Hindlimb muscle (tissue), 1 donor: ENCODE data around the gene CSMD2. TPM values are rescaled to one million over a fixed set of nuclear protein-coding genes. Genes with fewer than 3 reads are reported as not detected.
A peak's percentile ranks its signal among the peaks of the same experiment; 100 is the strongest.
"Not testable (repeated sequence)": the region's sequence is repeated elsewhere in the genome, so short reads cannot be mapped to it uniquely, and the experiment has no call there.

ENCODE experiments used
- DNase-seq: peaks from one replicate; pipeline ENCODE4 v3.0.0-alpha.2; 2013
- polyA plus RNA-seq: library from polyadenylated mRNA; unstranded; fragments of 120-200 nt; gene quantifications from one replicate; pipeline ENCODE4 v1.2.1, GENCODE V29; 2013; ENCODE audit not compliant: insufficient read length

Gene CSMD2
- polyA plus RNA-seq, 1 donor, result 0.46 TPM

DNA sequence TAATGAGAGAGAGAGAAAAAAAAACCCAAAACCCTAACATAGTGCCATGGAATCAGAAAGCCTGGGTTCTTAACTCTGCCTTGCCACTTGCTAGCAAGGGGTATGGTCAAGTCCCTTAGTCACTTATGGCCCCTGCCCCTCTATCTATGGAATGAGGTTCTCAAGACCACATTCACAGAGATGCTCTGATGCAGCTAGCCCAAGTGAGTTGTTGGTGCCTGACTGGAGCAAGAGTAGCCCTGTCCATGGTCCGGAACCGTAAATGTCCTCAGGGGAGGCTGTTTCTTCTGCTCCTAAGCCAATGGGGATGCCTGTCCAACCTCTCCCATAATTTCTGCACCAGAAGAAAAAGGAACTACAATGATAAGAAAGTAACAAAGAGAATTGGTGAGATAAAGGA lies 56.8 kb downstream of the CSMD2 start:
- DNase-seq, result no peak

- no peak for DNase-seq
Observed at GRCh38 chr1:34101151-34101550, 63.9 kb downstream of the CSMD2 start.

- no peak for DNase-seq
Observed at GRCh38 chr1:34100332-34100731, 64.7 kb downstream of the CSMD2 start.

DNA sequence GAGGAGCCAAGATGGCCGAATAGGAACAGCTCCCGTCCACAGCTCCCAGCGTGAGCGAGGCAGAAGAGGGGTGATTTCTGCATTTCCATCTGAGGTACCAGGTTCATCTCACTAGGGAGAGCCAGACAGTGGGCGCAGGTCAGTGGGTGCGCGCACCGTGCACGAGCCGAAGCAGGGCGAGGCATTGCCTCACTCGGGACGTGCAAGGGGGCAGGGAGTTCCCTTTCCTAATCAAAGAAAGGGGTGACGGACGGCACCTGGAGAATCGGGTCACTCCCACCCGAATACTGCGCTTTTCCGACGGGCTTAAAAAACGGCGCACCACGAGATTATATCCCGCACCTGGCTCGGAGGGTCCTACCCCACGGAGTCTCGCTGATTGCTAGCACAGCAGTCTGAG lies 72.6 kb downstream of the CSMD2 start:
- DNase-seq, result not testable (repeated sequence)

DNA sequence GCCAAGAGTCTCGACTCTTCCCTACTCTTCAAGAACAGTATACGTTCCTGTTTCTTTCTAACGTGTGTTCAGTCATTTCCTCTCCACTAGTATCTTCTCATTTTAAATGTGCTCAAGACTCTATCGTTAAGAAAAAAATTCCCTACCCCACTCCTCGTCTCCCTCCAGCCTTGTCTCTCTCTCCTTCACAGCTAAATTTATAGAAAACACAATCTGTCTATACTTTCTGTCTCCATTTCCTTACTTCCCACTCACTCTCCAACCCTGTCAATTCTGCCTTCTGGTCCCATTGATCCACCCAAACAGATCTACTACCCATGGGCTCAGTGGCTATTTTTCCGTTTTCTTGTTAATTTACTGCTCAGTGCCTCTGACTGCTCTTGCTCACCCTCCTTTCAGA lies 75.3 kb downstream of the CSMD2 start:
- DNase-seq, result no peak

- no peak for DNase-seq
Observed at GRCh38 chr1:34087986-34088385, 77.0 kb downstream of the CSMD2 start.

DNA sequence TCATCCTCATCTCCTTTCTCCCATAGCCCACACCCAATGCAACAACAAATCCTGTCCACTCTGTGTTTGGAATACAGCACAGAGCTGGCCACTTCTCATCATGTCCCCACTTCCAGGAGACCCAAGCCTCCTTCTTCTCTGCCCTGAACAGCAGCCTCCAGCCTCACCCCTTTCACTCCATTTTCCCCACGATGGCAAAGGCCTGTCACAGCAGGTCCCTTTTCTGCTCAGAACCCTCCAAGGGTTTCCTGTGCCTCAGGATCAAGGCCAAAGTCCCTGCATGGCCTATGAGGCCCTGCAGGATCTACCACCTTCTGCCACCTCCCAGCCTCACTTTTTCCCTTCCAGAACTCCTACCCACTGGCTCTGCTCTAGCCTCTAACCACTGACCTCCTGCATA lies 78.5 kb downstream of the CSMD2 start:
- DNase-seq, result no peak

- no peak for DNase-seq
Observed at GRCh38 chr1:34083974-34084373, 81.1 kb downstream of the CSMD2 start.

DNA sequence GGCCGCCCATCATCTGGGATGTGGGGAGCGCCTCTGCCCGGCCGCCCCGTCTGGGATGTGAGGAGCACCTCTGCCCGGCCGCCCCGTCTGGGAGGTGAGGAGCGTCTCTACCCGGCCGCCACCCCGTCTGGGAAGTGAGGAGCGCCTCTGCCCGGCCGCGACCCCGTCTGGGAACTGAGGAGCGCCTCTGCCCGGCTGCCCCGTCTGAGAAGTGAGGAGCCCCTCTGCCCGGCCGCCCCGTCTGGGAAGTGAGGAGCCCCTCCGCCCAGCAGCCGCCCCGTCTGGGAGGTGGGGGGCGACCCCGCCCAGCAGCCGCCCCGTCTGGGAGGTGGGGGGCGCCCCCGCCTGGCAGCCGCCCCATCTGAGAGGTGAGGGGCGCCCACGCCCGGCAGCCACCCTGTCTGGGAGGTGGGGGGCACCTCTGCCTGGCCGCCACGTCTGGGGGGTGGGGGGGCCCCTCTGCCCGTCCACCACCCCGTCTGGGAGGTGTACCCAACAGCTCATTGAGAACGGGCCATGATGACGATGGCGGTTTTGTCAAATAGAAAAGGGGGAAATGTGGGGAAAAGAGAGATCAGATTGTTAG lies 82.9 kb downstream of the CSMD2 start:
- not testable (repeated sequence) for DNase-seq

- no peak for DNase-seq
Observed at GRCh38 chr1:34078383-34078782, 86.6 kb downstream of the CSMD2 start.

- peak; percentile 15 for DNase-seq
Observed at GRCh38 chr1:34075576-34075975, 89.5 kb downstream of the CSMD2 start.

- DNase-seq, result peak; percentile 28
Observed at GRCh38 chr1:34073028-34073695, 91.9 kb downstream of the CSMD2 start.

- DNase-seq, result no peak
Observed at GRCh38 chr1:34070201-34070836, 94.7 kb downstream of the CSMD2 start.

DNA sequence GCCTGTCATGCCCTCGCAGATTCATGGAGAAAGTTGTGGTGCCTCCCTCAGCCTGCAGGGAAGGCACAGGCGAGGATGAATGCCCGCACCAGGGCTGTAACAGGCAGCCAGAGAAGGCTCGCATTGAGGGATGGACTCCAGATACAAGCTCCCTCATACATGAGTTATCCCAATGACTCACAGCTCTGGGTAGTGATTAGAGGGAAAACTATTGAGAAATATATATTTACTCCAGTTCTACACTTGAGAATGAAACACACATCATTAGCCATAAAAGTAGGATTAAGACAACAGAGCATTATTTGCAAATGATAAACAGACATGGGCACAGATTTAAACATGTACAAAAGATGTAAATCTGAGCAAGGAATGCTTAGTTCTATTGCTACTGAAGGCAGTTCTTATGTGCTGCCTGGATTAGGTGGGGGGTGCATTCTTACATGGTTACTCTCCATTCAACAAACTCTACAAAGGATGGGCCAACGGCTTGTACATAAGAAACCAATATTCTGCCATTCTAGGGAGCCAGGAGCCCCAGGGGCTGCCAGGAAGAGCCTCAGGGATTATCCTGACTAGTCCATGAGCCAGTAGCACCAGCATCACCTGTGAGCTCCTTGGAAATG lies 97.9 kb downstream of the CSMD2 start:
- no peak for DNase-seq

DNA sequence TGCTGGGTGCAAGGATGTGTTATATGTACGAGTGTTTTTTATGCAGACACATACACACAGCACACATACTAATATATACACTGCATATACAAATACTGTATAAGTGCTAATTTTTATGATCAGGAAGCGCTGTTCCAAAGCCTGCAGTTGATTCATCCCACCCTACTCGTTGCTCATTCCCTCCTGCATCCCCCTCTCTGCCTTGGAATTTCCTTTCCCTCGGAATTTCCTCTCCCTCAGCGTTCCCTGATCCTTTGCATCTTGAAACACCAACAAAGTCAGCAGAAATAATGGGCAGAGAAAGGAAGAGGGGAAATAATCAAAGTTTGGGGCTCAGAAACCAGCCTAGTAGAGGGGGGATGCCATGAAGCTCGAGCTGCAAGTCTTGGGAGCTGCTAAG lies 98.9 kb downstream of the CSMD2 start:
- no peak for DNase-seq

GRCh38 chr1:34065498-34065897 lies 99.5 kb downstream of the CSMD2 start:
- DNase-seq, result no peak

DNA sequence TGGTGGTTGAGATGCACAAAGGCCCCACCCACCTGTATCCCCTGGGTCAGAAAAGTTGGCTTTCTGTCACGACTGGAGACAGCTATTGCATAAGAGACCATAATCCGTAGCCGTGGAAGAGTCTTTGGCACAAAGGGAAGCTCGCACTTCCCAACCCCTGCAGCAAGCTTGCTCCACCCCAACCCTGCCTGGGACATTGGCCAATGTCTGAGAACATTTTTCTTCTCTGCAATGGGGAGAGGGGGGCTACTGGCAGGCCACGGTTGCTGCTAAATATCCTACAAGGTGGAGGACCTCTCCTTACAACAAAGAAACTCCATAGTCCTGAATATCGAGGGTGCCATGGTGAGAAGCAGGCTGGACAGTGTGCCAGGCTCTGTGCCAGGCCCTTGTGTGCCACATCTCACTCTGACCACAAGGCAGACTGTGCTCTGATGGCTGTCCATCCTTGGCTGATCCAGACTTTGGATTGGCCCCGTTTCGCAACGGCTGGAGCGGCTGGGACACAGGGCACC lies 104.1 kb downstream of the CSMD2 start:
- peak; percentile 56 for DNase-seq

GRCh38 chr1:34060187-34060730 lies 104.8 kb downstream of the CSMD2 start:
- no peak for DNase-seq

DNA sequence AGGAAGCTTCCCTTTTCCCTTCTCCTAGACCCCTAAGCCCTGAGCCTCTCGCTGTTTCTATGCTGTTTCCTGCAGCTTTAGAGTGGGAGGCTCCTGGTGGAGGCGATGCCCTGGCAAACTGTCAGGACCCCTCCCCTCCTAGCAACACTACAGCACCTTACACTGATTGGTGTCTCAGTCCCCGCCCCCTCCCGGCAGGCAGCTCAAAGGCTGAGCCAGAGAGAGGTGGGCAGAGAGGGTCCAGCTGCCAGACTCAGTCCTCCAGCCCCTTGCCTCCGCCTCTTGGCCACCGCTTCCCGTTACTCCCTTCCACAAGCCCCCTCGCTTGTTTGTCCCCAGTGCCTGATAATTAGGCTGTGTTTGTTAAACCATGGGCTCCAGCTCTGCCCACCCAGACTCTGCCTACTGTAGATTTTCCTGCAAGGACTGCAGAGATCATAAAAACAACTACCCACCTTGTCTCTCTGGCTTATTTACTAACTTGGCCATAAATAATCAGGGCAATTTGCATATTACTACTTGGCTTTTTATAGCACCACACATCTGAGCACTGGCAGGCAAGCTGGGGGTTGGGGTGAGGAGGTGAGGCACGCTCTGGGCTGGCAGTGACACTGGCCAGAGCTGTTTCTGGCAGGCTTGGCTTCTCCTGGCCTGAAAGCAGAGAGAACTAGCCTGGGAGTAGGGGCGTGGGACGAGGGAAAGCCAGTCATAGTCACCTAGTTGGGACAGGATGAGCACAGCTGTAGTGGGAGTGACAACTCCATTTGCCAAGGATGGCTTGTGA lies 107.5 kb downstream of the CSMD2 start:
- DNase-seq, result no peak

- no peak for DNase-seq
Observed at GRCh38 chr1:34055818-34056217, 109.2 kb downstream of the CSMD2 start.

- no peak for DNase-seq
Observed at GRCh38 chr1:34054920-34055319, 110.1 kb downstream of the CSMD2 start.

GRCh38 chr1:34053660-34054059 lies 111.4 kb downstream of the CSMD2 start:
- DNase-seq, result no peak
